Measurements from ENCODE around the gene PLXDC2. TPM values are rescaled to one million over a fixed set of nuclear protein-coding genes. Genes with fewer than 3 reads are reported as not detected.

The PLXDC2 gene
- total RNA-seq, 1 experiment from 2014 or later = 0.20 TPM

GRCh38 chr10:20180766-20181165, 364.5 kb downstream of the PLXDC2 start (continued):
- TF ChIP-seq MAX (IDR thresholded peaks at IDR 0.05) (no peak), CBX3 (IDR thresholded peaks at IDR 0.05; ENCODE audit: low read depth) (no peak), ATF3 (IDR thresholded peaks at IDR 0.05) (no peak), EZH2phosphoT487 (IDR thresholded peaks at IDR 0.05; ENCODE audit: borderline replicate concordance) (no peak), RAD21 (IDR thresholded peaks at IDR 0.05; ENCODE audit: low read depth) (no peak), YY1 (IDR thresholded peaks at IDR 0.05; ENCODE audit: extremely low read depth, insufficient replicate concordance, low read depth, low read length) (no peak), ZNF274 (IDR thresholded peaks at IDR 0.05; ENCODE audit: low read depth, low read length) (no peak), FOSL1 (IDR thresholded peaks at IDR 0.05; ENCODE audit: low read depth) (no peak), SIN3A (IDR thresholded peaks at IDR 0.05; ENCODE audit: low read depth) (no peak)

- no peak overlapping the region for H3K4me2 ChIP-seq (ENCODE audit: low read length)
- no peaks in the 10 kb centered on the region for H3K27me3 ChIP-seq (ENCODE audit: insufficient read depth, low read length)
- H3K36me3 ChIP-seq (ENCODE audit: control insufficient read depth in 1 of 2, insufficient read depth in 2 of 2, low read length in 2 of 2) = no peaks in the 10 kb centered on the region
- ChIA-PET RAD21 (ENCODE audit: low non-redundant PET in 1 of 2, low total read pairs in 2 of 2, uncharacterized antibody in 2 of 2, unreplicated experiment in 2 of 2) (no interaction called here), CTCF (no interaction called here), POLR2A (no interaction called here)
- H3K9me2 ChIP-seq (ENCODE audit: insufficient read depth) = no peaks in the 10 kb centered on the region
- no peak overlapping the region for H3K4me3 ChIP-seq (replicated peaks in 1 of 2; ENCODE audit: low read depth in 1 of 2, low read length in 2 of 2)
- no peak overlapping the region for H2AFZ ChIP-seq (ENCODE audit: low read depth, low read length, poor library complexity, severe bottlenecking)
- no peak for ATAC-seq
- BruUV-seq (replicated peaks) = no TSS peak
- no peaks in the 10 kb centered on the region for H3K79me2 ChIP-seq (ENCODE audit: insufficient read depth, low read length)
- peaks cover 0 to 17% of the 10 kb centered on the region in 2 experiments; a peak in 2 of 4 replicates for H3K9me3 ChIP-seq (ENCODE audit: control insufficient read depth in 1 of 2, insufficient read depth in 1 of 2, low read depth in 1 of 2, low read length in 2 of 2)
- no peak for DNase-seq (ENCODE audit: low read depth, low spot score)
- intact Hi-C loops (cut with micrococcal nuclease) = loop anchor here (2.0 kb wide), 1 partner anchor 69 kb away; no protein-coding TSS in a partner anchor
- no peak overlapping the region for H3K27ac ChIP-seq (ENCODE audit: low read depth, low read length)
- H4K20me1 ChIP-seq (ENCODE audit: insufficient read depth) = no peaks in the 10 kb centered on the region
- H3K9ac ChIP-seq (ENCODE audit: low read length) = no peak overlapping the region
- no peaks in the 10 kb centered on the region for H3K4me1 ChIP-seq (ENCODE audit: control insufficient read depth in 1 of 2, insufficient read depth in 2 of 2, low read length in 2 of 2)
- TF ChIP-seq FOSL1 (IDR thresholded peaks at IDR 0.05; ENCODE audit: low read depth) (no peak), TCF7L2 (IDR thresholded peaks at IDR 0.05; ENCODE audit: borderline replicate concordance, extremely low read depth, insufficient read depth, insufficient read length) (no peak), JUND (IDR thresholded peaks at IDR 0.05) (no peak), RAD21 (IDR thresholded peaks at IDR 0.05; ENCODE audit: low read depth) (no peak), CBX3 (IDR thresholded peaks at IDR 0.05; ENCODE audit: low read depth) (no peak), ATF3 (IDR thresholded peaks at IDR 0.05) (no peak), EGR1 (IDR thresholded peaks at IDR 0.05; ENCODE audit: low read depth) (no peak), ELF1 (IDR thresholded peaks at IDR 0.05; ENCODE audit: borderline replicate concordance, low read depth) (no peak), SRF (IDR thresholded peaks at IDR 0.05; ENCODE audit: low read depth) (no peak), SP1 (IDR thresholded peaks at IDR 0.05; ENCODE audit: low read depth) (no peak), CEBPB (IDR thresholded peaks at IDR 0.05; ENCODE audit: low read depth) (no peak), MAX (IDR thresholded peaks at IDR 0.05) (no peak), REST (IDR thresholded peaks at IDR 0.05; ENCODE audit: low read depth) (no peak), POLR2A (IDR thresholded peaks at IDR 0.05; ENCODE audit: borderline replicate concordance, extremely low read depth, insufficient read depth, insufficient read length) (no peak), ZBTB33 (IDR thresholded peaks at IDR 0.05; ENCODE audit: extremely low read depth, insufficient replicate concordance, low read length) (no peak), EZH2phosphoT487 (IDR thresholded peaks at IDR 0.05; ENCODE audit: borderline replicate concordance) (no peak), YY1 (IDR thresholded peaks at IDR 0.05; ENCODE audit: extremely low read depth, insufficient replicate concordance, low read depth, low read length) (no peak), POLR2AphosphoS5 (IDR thresholded peaks at IDR 0.05; ENCODE audit: low read depth, low read length) (no peak), SIN3A (IDR thresholded peaks at IDR 0.05; ENCODE audit: low read depth) (no peak)
Measured at GRCh38 chr10:20181434-20181833, 365.2 kb downstream of the PLXDC2 start.

Data from HCT116 (cell line).